Parathyroid adenoma (tissue), 2 donors: ENCODE measurements around the gene CAMK2D.

Experiments
- H2AFZ ChIP-seq: fragments of 300-600 bp; sonication (generic); one replicate; pipeline ENCODE4 v1.7.0; 2017; ENCODE audit warnings: antibody characterized with exemption, mild to moderate bottlenecking
- H3K27ac ChIP-seq: fragments of 300-600 bp; sonication (generic); one replicate; pipeline ENCODE4 v1.7.0; 2017
- H3K27me3 ChIP-seq: fragments of 300-600 bp; sonication (generic); one replicate; pipeline ENCODE4 v1.7.0; 2017; ENCODE audit warnings: low read length; ENCODE audit not compliant: control insufficient read depth, insufficient read depth
- H3K36me3 ChIP-seq: fragments of 300-600 bp; sonication (generic); one replicate; pipeline ENCODE4 v1.7.0; 2017; ENCODE audit warnings: low read length; ENCODE audit not compliant: control insufficient read depth, insufficient read depth
- H3K4me1 ChIP-seq: fragments of 300-600 bp; sonication (generic); one replicate; pipeline ENCODE4 v1.7.0; 2017; ENCODE audit warnings: control low read depth
- H3K4me2 ChIP-seq: fragments of 300-600 bp; sonication (generic); one replicate; pipeline ENCODE4 v1.7.0; 2017; ENCODE audit warnings: low read length
- H3K4me3 ChIP-seq: fragments of 300-600 bp; sonication (generic); one replicate; pipeline ENCODE4 v1.7.0; 2017; ENCODE audit warnings: low read depth, low read length
- H3K79me2 ChIP-seq: fragments of 300-600 bp; sonication (generic); one replicate; pipeline ENCODE4 v1.7.0; 2017; ENCODE audit warnings: control low read depth
- H3K9ac ChIP-seq: fragments of 300-600 bp; sonication (generic); one replicate; pipeline ENCODE4 v1.7.0; 2017; ENCODE audit warnings: mild to moderate bottlenecking
- H3K9me3 ChIP-seq: fragments of 300-600 bp; sonication (generic); one replicate; pipeline ENCODE4 v1.7.0; 2017; ENCODE audit warnings: low read length; ENCODE audit not compliant: control insufficient read depth
- TF ChIP-seq, protein P1 (sequence below): fragments of 300-600 bp; sonication (generic); IDR thresholded peaks from one replicate; pipeline ENCODE4 v1.7.0; 2017; ENCODE audit warnings: antibody characterized with exemption, mild to moderate bottlenecking
- donor health status: primary hyperparathyroidism.

CAMK2D gene

DNA sequence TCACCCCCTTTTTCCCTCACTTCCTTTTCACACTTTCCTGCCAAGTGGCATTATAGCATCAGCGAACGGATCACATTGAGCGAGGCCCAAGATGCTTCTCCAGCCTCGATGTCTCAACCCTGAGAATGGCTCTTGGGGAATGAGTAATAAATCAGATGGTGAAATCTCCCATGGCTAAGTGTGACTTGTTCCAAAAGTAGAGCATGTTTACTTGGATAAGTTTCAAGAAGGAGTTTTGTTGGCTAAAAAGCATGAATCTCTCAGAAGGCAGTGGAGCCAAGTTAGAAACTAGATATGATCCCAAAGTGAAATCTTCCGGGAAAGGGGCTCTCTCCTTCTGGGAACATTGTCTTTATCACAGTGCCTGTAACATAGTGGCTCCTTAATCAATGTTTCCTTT lies 316.3 kb downstream of the CAMK2D start:
- H3K4me2 ChIP-seq = no peak overlapping the region
- H3K9me3 ChIP-seq = no peaks in the 10 kb centered on the region
- H3K27me3 ChIP-seq = no peaks in the 10 kb centered on the region
- no peaks in the 10 kb centered on the region for H3K36me3 ChIP-seq
- H3K9ac ChIP-seq = no peak overlapping the region
- H2AFZ ChIP-seq = no peak overlapping the region
- no peaks in the 10 kb centered on the region for H3K4me1 ChIP-seq
- H3K4me3 ChIP-seq = no peak overlapping the region
- TF ChIP-seq, protein P1, sequence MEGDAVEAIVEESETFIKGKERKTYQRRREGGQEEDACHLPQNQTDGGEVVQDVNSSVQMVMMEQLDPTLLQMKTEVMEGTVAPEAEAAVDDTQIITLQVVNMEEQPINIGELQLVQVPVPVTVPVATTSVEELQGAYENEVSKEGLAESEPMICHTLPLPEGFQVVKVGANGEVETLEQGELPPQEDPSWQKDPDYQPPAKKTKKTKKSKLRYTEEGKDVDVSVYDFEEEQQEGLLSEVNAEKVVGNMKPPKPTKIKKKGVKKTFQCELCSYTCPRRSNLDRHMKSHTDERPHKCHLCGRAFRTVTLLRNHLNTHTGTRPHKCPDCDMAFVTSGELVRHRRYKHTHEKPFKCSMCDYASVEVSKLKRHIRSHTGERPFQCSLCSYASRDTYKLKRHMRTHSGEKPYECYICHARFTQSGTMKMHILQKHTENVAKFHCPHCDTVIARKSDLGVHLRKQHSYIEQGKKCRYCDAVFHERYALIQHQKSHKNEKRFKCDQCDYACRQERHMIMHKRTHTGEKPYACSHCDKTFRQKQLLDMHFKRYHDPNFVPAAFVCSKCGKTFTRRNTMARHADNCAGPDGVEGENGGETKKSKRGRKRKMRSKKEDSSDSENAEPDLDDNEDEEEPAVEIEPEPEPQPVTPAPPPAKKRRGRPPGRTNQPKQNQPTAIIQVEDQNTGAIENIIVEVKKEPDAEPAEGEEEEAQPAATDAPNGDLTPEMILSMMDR = no peak
- no peaks in the 10 kb centered on the region for H3K79me2 ChIP-seq
- peak overlapping the region; percentile 53 for H3K27ac ChIP-seq

GRCh38 chr4:113444386-113444785 lies 317.2 kb downstream of the CAMK2D start:
- Histone ChIP-seq H3K36me3 (no peaks in the 10 kb centered on the region), H3K4me1 (no peaks in the 10 kb centered on the region), H3K4me2 (no peak overlapping the region), H3K27ac (no peak overlapping the region), H2AFZ (no peak overlapping the region), H3K27me3 (no peaks in the 10 kb centered on the region), H3K4me3 (no peak overlapping the region), H3K79me2 (no peaks in the 10 kb centered on the region), H3K9me3 (no peaks in the 10 kb centered on the region), H3K9ac (no peak overlapping the region)
- TF ChIP-seq, protein P1 = no peak

- H3K36me3 ChIP-seq = no peaks in the 10 kb centered on the region
- TF ChIP-seq, protein P1 = no peak
- H3K4me1 ChIP-seq = no peaks in the 10 kb centered on the region
- no peaks in the 10 kb centered on the region for H3K27me3 ChIP-seq
- H3K4me2 ChIP-seq = no peak overlapping the region
- no peak overlapping the region for H3K27ac ChIP-seq
- no peaks in the 10 kb centered on the region for H3K79me2 ChIP-seq
- H2AFZ ChIP-seq = no peak overlapping the region
- H3K4me3 ChIP-seq = no peak overlapping the region
- no peak overlapping the region for H3K9ac ChIP-seq
- H3K9me3 ChIP-seq = no peaks in the 10 kb centered on the region
Measured at GRCh38 chr4:113442826-113443225, 318.7 kb downstream of the CAMK2D start.

DNA sequence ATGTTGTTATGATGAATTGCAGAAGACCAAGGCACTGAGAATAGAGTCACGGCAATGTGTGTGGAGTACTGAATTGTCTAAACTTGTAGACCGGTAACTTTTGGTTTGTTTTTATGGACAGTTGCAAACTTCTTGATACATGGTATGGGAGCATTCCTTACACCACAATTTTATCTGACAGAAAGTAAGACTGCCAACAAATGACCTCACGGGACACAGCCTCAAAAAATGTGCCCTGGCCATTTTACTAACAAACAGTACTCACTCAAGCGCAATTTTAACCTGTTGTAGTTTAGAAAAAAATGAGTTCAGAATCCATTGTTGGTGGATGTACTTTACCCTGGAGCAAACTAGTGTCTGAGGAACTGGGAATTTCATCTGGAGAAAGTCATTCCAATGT lies 321.2 kb downstream of the CAMK2D start:
- H3K4me3 ChIP-seq = no peak overlapping the region
- no peak overlapping the region for H3K9ac ChIP-seq
- H2AFZ ChIP-seq = no peak overlapping the region
- no peaks in the 10 kb centered on the region for H3K9me3 ChIP-seq
- no peaks in the 10 kb centered on the region for H3K79me2 ChIP-seq
- H3K27me3 ChIP-seq = no peaks in the 10 kb centered on the region
- H3K36me3 ChIP-seq = no peaks in the 10 kb centered on the region
- no peaks in the 10 kb centered on the region for H3K4me1 ChIP-seq
- H3K4me2 ChIP-seq = no peak overlapping the region
- no peak overlapping the region for H3K27ac ChIP-seq
- TF ChIP-seq, protein P1 = no peak

GRCh38 chr4:113438596-113438995 lies 322.9 kb downstream of the CAMK2D start:
- Histone ChIP-seq H3K36me3 (no peaks in the 10 kb centered on the region), H3K9ac (no peak overlapping the region), H3K27ac (no peak overlapping the region), H3K4me1 (no peaks in the 10 kb centered on the region), H3K4me2 (no peak overlapping the region), H2AFZ (no peak overlapping the region), H3K4me3 (no peak overlapping the region), H3K9me3 (no peaks in the 10 kb centered on the region), H3K79me2 (no peaks in the 10 kb centered on the region), H3K27me3 (no peaks in the 10 kb centered on the region)
- TF ChIP-seq, protein P1 = no peak
